Measurements from ENCODE around the gene TMEM38B.
"Not testable (repeated sequence)": the region's sequence is repeated elsewhere in the genome, so short reads cannot be mapped to it uniquely, and the experiment has no call there.

TMEM38B gene

GRCh38 chr9:105737205-105737604 is 42.9 kb downstream of the TMEM38B start (continued):
- TF ChIP-seq ZNF677 (tag by site-specific recombination; IDR thresholded peaks at IDR 0.05) (no peak), SP2 (tag by site-specific recombination; IDR thresholded peaks at IDR 0.05) (no peak), PRDM4 (tag by site-specific recombination; IDR thresholded peaks at IDR 0.05) (no peak), TRIM28 (IDR thresholded peaks at IDR 0.05; ENCODE audit: borderline replicate concordance, low read length) (no peak)

- H3K4me1 ChIP-seq (ENCODE audit: control insufficient read depth, insufficient read depth, low read length): no peaks in the 10 kb centered on the region
- ChIA-PET CTCF (no interaction called here), POLR2A (no interaction called here)
- peaks cover 0 to 17% of the 10 kb centered on the region in 2 experiments; a peak in 2 of 3 replicates for H3K36me3 ChIP-seq (ENCODE audit: control insufficient read depth in 2 of 2, insufficient read depth in 1 of 2, low read length in 2 of 2)
- H3K4me3 ChIP-seq (ENCODE audit: low read depth, low read length): no peak overlapping the region
- no peaks in the 10 kb centered on the region for H3K9me3 ChIP-seq (ENCODE audit: control insufficient read depth, insufficient read depth, low read depth, low read length)
- TF ChIP-seq ZNF202 (tag by site-specific recombination; IDR thresholded peaks at IDR 0.05; ENCODE audit: borderline replicate concordance): no peak
- no peak for TF ChIP-seq PRDM10 (tag by site-specific recombination; IDR thresholded peaks at IDR 0.05)
- TF ChIP-seq ZNF24 (tag by site-specific recombination; IDR thresholded peaks at IDR 0.05): no peak
- no peak for TF ChIP-seq ZNF791 (tag by site-specific recombination; IDR thresholded peaks at IDR 0.05)
- no peak for TF ChIP-seq GFI1B (tag by site-specific recombination; IDR thresholded peaks at IDR 0.05)
- no peak for TF ChIP-seq TSHZ1 (tag by site-specific recombination; IDR thresholded peaks at IDR 0.05; ENCODE audit: borderline replicate concordance)
- no peak for TF ChIP-seq ZNF19 (tag by site-specific recombination; IDR thresholded peaks at IDR 0.05; ENCODE audit: low read depth)
- no peak for TF ChIP-seq ZNF658 (tag by site-specific recombination; IDR thresholded peaks at IDR 0.05)
- no peak overlapping the region for H3K27ac ChIP-seq (ENCODE audit: extremely low read depth, low read depth, low read length)
These were observed 47.7 kb downstream of the TMEM38B start for GRCh38 chr9:105742088-105742487.

- H3K4me3 ChIP-seq (ENCODE audit: low read depth, low read length); POLR2A ChIA-PET; H3K4me1 ChIP-seq (ENCODE audit: control insufficient read depth, insufficient read depth, low read length); H3K27ac ChIP-seq (ENCODE audit: extremely low read depth, low read depth, low read length); H3K9me3 ChIP-seq (ENCODE audit: control insufficient read depth, insufficient read depth, low read depth, low read length): not testable (repeated sequence)
- CTCF ChIA-PET: interaction anchor here (1.7 kb wide), 1 partner anchor 29 kb away, joined by 4 read pairs; no protein-coding TSS in a partner anchor
- peaks cover 0 to 39% of the 10 kb centered on the region in 2 experiments; a peak in 1 of 3 replicates for H3K36me3 ChIP-seq (ENCODE audit: control insufficient read depth in 2 of 2, insufficient read depth in 1 of 2, low read length in 2 of 2)
These were observed 53.0 kb downstream of the TMEM38B start for GRCh38 chr9:105747325-105747724.
